Sigmoid colon (tissue), 4 donors: Measurements from ENCODE around the gene PREX1.

Source experiments
- CTCF ChIP-seq, 4 experiments: fragments of 450-650 bp in 3 of 4; fragments of 200-600 bp in 1 of 4; IDR thresholded peaks; one replicate each; pipeline ENCODE4 v1.5.1; 2016 to 2019; ENCODE audit warnings: antibody characterized with exemption in 4 of 4, mild to moderate bottlenecking in 3 of 4, moderate library complexity in 2 of 4
- EP300 ChIP-seq, 4 donors: sonication (generic); formaldehyde crosslinking; IDR thresholded peaks; one replicate each; pipeline ENCODE4 v1.6.1; 2017; ENCODE audit warnings: antibody characterized with exemption in 4 of 4
- POLR2A ChIP-seq, 2 donors: fragments of 450-650 bp; IDR thresholded peaks; one replicate each; pipeline ENCODE4 v1.6.1; 2016; ENCODE audit warnings: antibody characterized with exemption in 2 of 2, mild to moderate bottlenecking in 2 of 2, moderate library complexity in 2 of 2
- POLR2AphosphoS5 ChIP-seq, 4 donors: sonication (generic); formaldehyde crosslinking; IDR thresholded peaks; one replicate each; pipeline ENCODE4 v1.6.1; 2017; ENCODE audit warnings: antibody characterized with exemption in 4 of 4

GRCh38 chr20:48714764-48715163 lies 113.0 kb downstream of the PREX1 start:
- TF ChIP-seq CTCF (IDR thresholded peaks at IDR 0.05) = no peak
- no peak for TF ChIP-seq POLR2AphosphoS5 (IDR thresholded peaks at IDR 0.05)
- no peak for TF ChIP-seq POLR2A (IDR thresholded peaks at IDR 0.05)
- TF ChIP-seq EP300 (IDR thresholded peaks at IDR 0.05) = no peak
